Measurements from ENCODE around the gene SCNN1A.

DNA sequence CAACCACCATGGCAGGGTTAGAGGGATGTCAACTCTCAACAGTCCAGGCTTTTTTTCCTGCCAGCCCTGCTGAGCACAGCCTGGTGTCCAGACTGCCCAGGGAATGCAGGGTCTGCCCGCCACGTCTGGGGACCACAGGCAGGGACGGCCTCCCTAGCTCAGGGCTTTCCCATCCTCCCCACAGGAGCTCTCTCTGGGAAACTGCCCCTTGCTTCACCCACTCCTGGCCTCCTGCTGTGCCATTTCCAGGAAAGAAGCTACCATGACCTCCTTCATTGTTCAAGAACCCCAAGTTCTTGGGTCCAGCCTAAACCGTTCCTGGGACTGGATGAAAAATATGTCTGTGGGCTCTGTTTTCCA, 4.8 kb downstream of the SCNN1A start:
- TF ChIP-seq, protein P1, sequence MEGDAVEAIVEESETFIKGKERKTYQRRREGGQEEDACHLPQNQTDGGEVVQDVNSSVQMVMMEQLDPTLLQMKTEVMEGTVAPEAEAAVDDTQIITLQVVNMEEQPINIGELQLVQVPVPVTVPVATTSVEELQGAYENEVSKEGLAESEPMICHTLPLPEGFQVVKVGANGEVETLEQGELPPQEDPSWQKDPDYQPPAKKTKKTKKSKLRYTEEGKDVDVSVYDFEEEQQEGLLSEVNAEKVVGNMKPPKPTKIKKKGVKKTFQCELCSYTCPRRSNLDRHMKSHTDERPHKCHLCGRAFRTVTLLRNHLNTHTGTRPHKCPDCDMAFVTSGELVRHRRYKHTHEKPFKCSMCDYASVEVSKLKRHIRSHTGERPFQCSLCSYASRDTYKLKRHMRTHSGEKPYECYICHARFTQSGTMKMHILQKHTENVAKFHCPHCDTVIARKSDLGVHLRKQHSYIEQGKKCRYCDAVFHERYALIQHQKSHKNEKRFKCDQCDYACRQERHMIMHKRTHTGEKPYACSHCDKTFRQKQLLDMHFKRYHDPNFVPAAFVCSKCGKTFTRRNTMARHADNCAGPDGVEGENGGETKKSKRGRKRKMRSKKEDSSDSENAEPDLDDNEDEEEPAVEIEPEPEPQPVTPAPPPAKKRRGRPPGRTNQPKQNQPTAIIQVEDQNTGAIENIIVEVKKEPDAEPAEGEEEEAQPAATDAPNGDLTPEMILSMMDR (IDR thresholded peaks at IDR 0.05) = no peak
- no peak for TF ChIP-seq POLR2A (IDR thresholded peaks at IDR 0.05)

Data from thyroid gland (tissue), 4 donors.